A204.1 (cell line): ENCODE results near the gene ZNF280C.
"Not testable (repeated sequence)": the region's sequence is repeated elsewhere in the genome, so short reads cannot be mapped to it uniquely, and the experiment has no call there.

Source experiments
- FAIRE-seq: peaks from 2 replicates; lab custom pipeline; 2012; peaks lifted over from hg19 to GRCh38; lab: Jason Lieb, UNC

The ZNF280C gene, protein sequence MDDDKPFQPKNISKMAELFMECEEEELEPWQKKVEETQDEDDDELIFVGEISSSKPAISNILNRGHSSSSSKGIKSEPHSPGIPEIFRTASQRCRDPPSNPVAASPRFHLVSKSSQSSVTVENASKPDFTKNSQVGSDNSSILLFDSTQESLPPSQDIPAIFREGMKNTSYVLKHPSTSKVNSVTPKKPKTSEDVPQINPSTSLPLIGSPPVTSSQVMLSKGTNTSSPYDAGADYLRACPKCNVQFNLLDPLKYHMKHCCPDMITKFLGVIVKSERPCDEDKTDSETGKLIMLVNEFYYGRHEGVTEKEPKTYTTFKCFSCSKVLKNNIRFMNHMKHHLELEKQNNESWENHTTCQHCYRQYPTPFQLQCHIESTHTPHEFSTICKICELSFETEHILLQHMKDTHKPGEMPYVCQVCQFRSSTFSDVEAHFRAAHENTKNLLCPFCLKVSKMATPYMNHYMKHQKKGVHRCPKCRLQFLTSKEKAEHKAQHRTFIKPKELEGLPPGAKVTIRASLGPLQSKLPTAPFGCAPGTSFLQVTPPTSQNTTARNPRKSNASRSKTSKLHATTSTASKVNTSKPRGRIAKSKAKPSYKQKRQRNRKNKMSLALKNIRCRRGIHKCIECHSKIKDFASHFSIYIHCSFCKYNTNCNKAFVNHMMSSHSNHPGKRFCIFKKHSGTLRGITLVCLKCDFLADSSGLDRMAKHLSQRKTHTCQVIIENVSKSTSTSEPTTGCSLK

DNA sequence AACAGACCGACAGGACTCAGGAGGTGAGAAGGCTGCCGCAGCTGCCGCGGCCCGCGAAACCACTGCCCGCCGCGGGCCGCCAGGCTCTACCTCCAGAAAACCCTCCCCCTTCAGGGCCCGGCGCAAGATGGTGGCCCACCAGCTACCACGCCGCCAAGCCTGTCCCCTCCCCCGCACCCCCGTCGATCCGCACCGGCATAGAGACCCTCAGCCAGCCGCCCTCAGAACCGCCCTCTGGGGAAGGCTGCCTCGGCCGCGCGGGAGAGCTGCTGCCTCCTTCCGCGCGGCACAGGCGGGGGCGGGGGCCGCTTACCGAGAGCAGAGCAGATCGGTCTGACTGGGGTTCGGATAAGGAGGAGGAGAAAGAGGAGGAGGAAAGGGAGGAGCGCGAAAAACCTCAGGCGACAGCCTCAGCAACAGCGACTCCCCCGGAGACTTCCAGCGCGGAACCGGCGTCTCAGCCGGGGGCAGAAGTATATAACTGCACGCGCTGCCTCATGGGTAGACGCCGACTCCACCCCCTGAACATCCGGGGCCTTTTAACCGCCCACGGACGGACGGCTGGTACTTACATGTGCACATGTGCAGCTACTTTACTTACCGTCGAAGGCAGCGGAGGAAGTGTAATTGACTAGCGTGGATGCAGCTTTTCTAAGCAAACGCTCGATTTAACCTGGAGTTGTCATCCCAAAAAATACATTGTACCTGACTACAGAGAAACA lies at the start of gene ZNF280C:
Gene ZNF280C, minus strand, starts transcription at position 451 of the 722 bp plus-strand sequence. CDS start 8,450 bp downstream, outside the sequence.
- FAIRE-seq, result peak; percentile 68

GRCh38 chrX:130304587-130305368 lies 36.1 kb upstream of the ZNF280C start:
- no peak for FAIRE-seq

DNA sequence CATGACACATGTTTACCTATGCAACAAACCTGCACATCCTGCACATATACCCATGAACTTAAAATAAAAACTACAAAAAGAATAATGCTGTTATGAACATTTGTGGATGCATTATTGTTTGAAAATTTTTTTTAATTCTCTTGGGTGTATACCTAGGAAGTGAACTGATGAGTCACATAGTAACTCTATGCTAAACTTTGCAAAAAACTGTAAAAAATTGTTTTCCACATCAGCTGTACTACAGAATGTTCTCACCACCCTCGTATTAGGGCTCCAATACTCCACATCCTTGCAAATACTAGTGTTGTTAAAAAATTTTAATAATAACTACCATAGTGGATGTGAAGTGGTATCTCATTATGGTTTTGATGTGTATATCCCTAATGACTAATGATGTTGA lies 33.3 kb upstream of the ZNF280C start:
- FAIRE-seq, result no peak

DNA sequence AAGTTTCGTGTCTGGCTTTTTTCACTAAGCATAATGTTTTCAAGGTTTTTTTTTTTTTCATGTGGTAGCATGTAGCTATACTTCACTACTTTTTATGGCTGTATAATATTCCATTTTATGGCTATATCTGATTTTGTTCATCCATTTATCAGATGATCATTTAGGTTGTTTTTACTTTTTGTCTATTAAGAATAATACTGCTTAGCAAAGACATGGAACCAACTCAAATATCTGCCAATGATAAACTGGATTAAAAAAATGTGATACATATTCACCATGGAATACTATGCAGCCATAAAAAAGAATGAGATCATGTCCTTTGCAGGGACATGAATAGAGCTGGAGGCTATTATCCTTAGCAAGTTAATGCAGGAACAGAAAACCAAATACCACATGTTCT lies 32.7 kb upstream of the ZNF280C start:
- FAIRE-seq, result no peak

- no peak for FAIRE-seq
Observed at GRCh38 chrX:130300010-130300282, 31.2 kb upstream of the ZNF280C start.

DNA sequence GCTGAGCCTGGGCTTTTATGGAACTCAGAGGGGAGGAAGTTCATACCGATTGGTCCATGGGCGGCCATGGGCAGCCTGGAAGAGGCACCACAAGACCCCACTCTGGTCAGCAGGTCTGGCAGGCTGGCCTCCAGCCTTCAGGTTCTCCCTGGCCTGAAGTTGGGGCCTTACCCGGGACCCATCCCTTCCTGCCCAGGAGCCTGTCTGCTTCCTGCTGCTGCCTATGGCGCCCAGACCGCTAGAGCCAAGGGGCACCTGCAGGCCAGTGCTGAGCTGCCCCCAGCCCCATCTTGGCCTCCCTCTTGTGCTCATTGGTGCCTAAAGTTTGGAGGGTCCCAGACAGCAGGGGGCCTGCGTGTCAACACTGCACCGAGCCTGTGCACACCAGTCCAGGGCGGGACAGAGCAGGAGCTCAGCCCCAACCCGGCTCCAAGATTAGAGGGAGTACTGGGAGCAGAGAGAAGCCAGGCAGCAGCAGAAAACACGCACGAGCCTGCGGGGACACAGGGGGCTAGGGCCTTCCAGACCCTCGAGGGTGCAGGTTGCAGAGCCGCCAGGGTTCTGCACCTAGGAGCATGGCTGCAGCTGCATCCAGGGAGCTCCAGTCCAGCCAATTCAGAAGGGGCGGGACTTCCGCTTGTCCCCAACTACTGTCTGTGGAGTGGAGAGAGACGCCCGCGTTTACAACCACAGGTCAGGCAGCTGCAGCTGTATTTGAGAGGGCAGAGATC lies 30.7 kb upstream of the ZNF280C start:
- FAIRE-seq, result no peak

GRCh38 chrX:130296743-130297142 lies 28.0 kb upstream of the ZNF280C start:
- no peak for FAIRE-seq

- FAIRE-seq, result no peak
Observed at GRCh38 chrX:130296297-130296678, 27.6 kb upstream of the ZNF280C start.

- no peak for FAIRE-seq
Observed at GRCh38 chrX:130295519-130296296, 27.0 kb upstream of the ZNF280C start.

DNA sequence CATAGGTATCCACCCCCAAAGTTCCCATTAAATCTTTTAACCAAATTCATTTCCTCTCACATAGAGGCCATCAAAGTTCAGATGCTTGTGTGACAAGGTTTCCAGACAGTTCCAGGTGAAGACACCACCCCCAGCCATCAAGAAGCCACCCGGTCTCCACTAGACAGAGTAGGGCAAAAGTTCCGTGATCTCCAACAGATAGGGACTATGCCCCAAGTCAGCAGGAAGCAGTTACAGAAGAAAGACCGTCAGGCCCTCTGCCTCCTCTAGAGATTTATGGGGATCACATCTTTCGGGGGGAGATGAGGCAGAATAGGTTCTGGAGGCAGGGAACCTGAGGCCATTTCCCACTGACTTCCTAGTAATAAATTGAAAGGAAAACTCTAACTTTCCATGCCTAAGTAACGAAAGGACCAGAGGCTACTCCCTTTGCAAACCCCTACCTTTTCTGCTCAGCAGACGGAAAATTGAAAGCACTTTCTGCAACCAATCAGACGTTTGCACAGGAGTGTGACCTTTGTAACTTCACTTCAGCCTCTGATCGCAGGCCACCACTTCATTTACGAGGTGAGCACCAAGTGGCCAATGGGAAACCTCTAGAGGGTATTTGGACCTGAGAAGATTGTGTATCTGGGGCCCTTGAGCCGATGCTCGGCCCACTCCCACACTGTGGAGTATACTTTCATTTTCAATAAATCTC lies 18.5 kb upstream of the ZNF280C start:
- no peak for FAIRE-seq

DNA sequence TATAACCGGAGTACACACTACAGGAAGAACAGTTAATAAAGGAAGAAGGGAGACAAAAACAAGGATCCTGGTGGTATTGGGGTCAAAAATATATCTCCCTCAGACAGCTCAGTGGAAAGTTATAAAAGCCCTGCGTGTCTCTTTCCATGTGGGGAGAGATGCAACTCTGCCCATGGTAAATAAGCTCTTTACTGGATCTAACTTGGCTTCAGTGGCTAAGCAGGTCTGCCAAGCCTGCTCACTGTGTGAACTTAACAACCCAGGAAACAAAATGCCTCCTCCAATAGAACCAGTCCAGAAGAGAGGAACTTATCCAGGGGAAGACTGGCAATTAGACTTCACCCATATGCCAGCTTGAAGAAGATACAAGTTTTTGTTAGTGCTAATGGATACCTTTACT lies 17.0 kb upstream of the ZNF280C start:
- FAIRE-seq, result no peak

GRCh38 chrX:130285069-130285620 lies 16.4 kb upstream of the ZNF280C start:
- FAIRE-seq, result no peak

DNA sequence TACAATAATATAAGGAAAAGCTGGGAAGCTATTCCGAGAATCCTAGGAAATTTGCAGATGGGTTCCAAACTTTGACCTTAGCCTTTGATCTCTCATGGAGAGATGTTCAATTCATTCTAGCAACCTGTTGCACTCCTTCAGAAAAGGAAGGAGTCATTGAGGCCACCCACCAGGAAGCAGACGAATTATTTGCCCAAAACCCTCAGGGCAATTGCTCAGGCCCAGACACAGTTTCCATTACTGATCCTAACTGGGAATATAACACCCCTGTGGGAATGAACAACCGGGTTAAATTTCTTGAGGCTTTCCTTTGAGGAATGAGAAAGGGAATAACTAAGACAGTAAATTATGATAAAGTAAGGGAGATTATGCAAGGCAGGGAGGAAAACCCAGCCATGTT lies 13.5 kb upstream of the ZNF280C start:
- no peak for FAIRE-seq

GRCh38 chrX:130280901-130281300 lies 12.2 kb upstream of the ZNF280C start:
- no peak for FAIRE-seq

- not testable (repeated sequence) for FAIRE-seq
Observed at GRCh38 chrX:130272253-130272652, 3.6 kb upstream of the ZNF280C start.

- FAIRE-seq, result not testable (repeated sequence)
Observed at GRCh38 chrX:130269391-130269790, 692 bp upstream of the ZNF280C start.

GRCh38 chrX:130267956-130268448 lies 697 bp downstream of the ZNF280C start:
- FAIRE-seq, result no peak

GRCh38 chrX:130264573-130264972 lies 4.1 kb downstream of the ZNF280C start:
- FAIRE-seq, result no peak

DNA sequence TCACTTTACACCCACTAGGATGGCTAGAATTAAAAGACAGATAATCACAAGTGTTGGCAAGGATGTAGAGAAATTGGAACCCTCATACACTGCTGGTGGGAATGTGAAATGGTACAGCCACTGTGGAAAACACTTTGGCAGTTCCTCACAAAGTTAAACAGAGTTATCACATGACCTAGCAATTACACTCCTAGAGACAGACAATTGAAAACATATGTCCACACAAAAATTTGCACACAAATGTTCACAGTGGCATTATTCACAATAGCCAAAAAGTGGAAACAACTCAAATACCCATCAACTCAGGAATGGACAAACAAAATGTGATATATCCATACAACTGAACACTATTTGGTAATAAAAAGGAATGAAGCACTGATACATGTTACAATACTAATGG lies 5.7 kb downstream of the ZNF280C start:
- FAIRE-seq, result no peak

GRCh38 chrX:130262231-130262630 lies 6.5 kb downstream of the ZNF280C start:
- no peak for FAIRE-seq
